Stomach (tissue), 9 donors: ENCODE data around the gene IDH3B. TPM values are rescaled to one million over a fixed set of nuclear protein-coding genes. Genes with fewer than 3 reads are reported as not detected.
"Not testable (repeated sequence)": the region's sequence is repeated elsewhere in the genome, so short reads cannot be mapped to it uniquely, and the experiment has no call there.

ENCODE experiments used
- DNase-seq, 2 donors: peaks; one replicate each; pipeline versions ENCODE4 v3.0.0 to v3.0.0-alpha.2; 2013 to 2019
- H3K27ac ChIP-seq, 5 donors: fragments of 200-600 bp in 4 of 5; sonication (generic) in 4 of 5; one replicate each; pipeline ENCODE4 v1.5.1; 2013 to 2019; ENCODE audit warnings: mild to moderate bottlenecking in 1 of 5, moderate library complexity in 1 of 5
- H3K27me3 ChIP-seq, 3 donors: fragments of 200-600 bp; sonication (generic); one replicate each; pipeline ENCODE4 v1.5.1; 2017 to 2019; ENCODE audit warnings: mixed run types in 1 of 3
- H3K36me3 ChIP-seq, 4 donors: fragments of 200-600 bp; sonication (generic); 1 replicate in 3 of 4; 2 replicates in 1 of 4; pipeline ENCODE4 v1.5.1; 2016 to 2019
- H3K4me1 ChIP-seq, 4 donors: fragments of 200-600 bp; sonication (generic); one replicate each; pipeline ENCODE4 v1.5.1; 2016 to 2019
- H3K4me3 ChIP-seq, 4 donors: fragments of 200-600 bp; sonication (generic) in 3 of 4; one replicate each; pipeline ENCODE4 v1.5.1; 2016 to 2019; ENCODE audit warnings: mild to moderate bottlenecking in 1 of 4
- H3K9me3 ChIP-seq, 4 donors: fragments of 200-600 bp; sonication (generic); one replicate each; pipeline ENCODE4 v1.5.1; 2016 to 2019
- EP300 ChIP-seq: sonication (generic); formaldehyde crosslinking; IDR thresholded peaks from one replicate; pipeline ENCODE4 v1.6.1; 2017; ENCODE audit warnings: antibody characterized with exemption
- POLR2A ChIP-seq, 4 donors: fragments of 450-650 bp; IDR thresholded peaks; one replicate each; pipeline ENCODE4 v1.6.1; 2016; ENCODE audit warnings: antibody characterized with exemption in 4 of 4, control low read depth in 2 of 4, mild to moderate bottlenecking in 1 of 4, moderate library complexity in 1 of 4
- POLR2AphosphoS5 ChIP-seq, 3 donors: sonication (generic); formaldehyde crosslinking; IDR thresholded peaks; one replicate each; pipeline ENCODE4 v1.6.1; 2016; ENCODE audit warnings: antibody characterized with exemption in 3 of 3
- WGBS, 5 donors: extraction: QIAGEN DNeasy Blood & Tissue Kit in 3 of 5; methylation state at CpG; one replicate each; pipeline versions ENCODE4 v1.1.5 to v1.1.7; 2013 to 2018; 5-methylcytosine and 5-hydroxymethylcytosine counted together
- intact Hi-C: fragments of 100-400 bp; cut with DNase I; formaldehyde crosslinking; loops from one replicate; pipeline ENCODE4 v1.15.1; 2023; ENCODE audit warnings: low total_unique reads
- polyA plus RNA-seq, 3 donors: library from polyadenylated mRNA; stranded (reverse); fragments of 200-250 nt; gene quantifications; one replicate each; pipeline ENCODE4 v1.2.3, GENCODE V29; 2013
- total RNA-seq, 5 donors: library from RNA; depleted of rRNA; stranded (reverse); fragments of >200 nt; gene quantifications; one replicate each; pipeline versions ENCODE4 v1.1.0 to v1.2.3, GENCODE V29; 2014 to 2016
- TF ChIP-seq, protein P1 (sequence below), 7 experiments: fragments of 450-650 bp in 4 of 7; fragments of 200-600 bp in 3 of 7; sonication (generic) in 3 of 7; IDR thresholded peaks; one replicate each; pipeline ENCODE4 v1.5.1; 2016 to 2019; ENCODE audit warnings: antibody characterized with exemption in 7 of 7, control low read depth in 2 of 7, mild to moderate bottlenecking in 1 of 7
- donor health status: healthy with polysubstance abuse.
- donor health status: Bipolar disorder and iron deficiency.
- donor health status: healthy.

IDH3B gene
- total and polyA plus RNA-seq, 8 donors, result 1.8 to 134 (median 81.1) TPM

DNA sequence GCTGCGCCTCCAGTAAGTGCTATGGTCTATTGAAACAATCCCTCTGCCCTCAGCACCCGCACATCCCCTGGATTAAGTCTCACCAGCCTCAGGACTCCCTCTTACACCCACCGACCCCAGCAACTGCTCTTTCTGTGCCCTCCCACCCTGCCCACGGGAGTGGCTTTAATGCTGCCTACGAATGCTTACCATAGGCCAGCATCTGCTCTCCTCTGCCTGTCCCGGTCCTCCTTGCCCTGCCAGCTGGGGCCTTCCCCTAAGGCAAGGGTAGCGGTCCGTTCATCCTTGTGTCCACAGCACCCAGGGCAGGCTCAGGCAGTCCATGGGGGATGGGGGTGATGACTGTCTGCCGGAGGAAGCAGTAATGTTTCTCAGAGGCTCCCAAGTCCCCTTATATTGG is 32.6 kb upstream of the IDH3B start:
- intact Hi-C loops, result no loop called here

DNA sequence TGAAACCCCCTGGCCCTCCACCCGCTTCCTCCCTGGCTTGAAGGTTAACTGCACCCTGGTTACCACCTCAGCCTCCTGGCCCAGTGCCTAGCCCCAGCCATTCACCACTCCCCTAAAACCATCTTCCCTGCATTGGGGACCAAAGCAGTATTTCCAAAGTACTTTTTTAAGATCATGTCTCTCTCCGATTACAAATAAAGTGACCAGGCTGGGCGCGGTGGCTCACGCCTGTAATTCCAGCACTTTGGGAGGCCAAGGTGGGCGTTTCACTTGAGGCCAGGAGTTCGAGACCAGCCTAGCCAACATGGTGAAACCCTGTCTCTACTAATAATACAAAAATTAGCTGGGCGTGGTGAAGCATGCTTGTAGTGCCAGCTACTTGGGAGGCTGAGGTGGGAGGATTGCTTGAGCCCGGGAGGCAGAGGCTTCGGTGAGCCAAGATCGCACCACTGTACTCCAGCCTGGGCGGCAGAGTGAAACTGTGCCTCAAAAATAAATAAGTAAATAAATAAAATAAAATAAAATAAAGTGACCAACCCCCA is 32.0 kb upstream of the IDH3B start:
- H3K27me3 ChIP-seq, result peaks cover 0 to 51% (median 17%) of the 10 kb centered on the region in 3 donors
- WGBS, 5 donors, result 92 to 96% (median 95%) methylated on average over 12 of the region's 12 CpGs
- H3K9me3 ChIP-seq, H3K4me3 ChIP-seq, intact Hi-C loops, H3K36me3 ChIP-seq, H3K27ac ChIP-seq: not testable (repeated sequence)
- H3K4me1 ChIP-seq, result peaks cover 9 to 24% (median 19%) of the 10 kb centered on the region in 4 donors
- peak in 1 of 2 donors; percentile 19 for DNase-seq

More for the DNA sequence above, 32.6 kb upstream of the IDH3B start:
- DNase-seq, result peak in 1 of 2 donors; percentile 7
- Histone ChIP-seq H3K4me1 (peaks cover 9 to 22% (median 18%) of the 10 kb centered on the region in 4 donors), H3K36me3 (no peaks in the 10 kb centered on the region), H3K27ac (no peak overlapping the region), H3K27me3 (peaks cover 0 to 55% (median 17%) of the 10 kb centered on the region in 3 donors), H3K4me3 (no peak overlapping the region), H3K9me3 (no peaks in the 10 kb centered on the region)
- TF ChIP-seq EP300, result no peak
- no peak for TF ChIP-seq POLR2AphosphoS5 (IDR thresholded peaks at IDR 0.05)
- no peak for TF ChIP-seq POLR2A (IDR thresholded peaks at IDR 0.05)
- TF ChIP-seq, protein P1, sequence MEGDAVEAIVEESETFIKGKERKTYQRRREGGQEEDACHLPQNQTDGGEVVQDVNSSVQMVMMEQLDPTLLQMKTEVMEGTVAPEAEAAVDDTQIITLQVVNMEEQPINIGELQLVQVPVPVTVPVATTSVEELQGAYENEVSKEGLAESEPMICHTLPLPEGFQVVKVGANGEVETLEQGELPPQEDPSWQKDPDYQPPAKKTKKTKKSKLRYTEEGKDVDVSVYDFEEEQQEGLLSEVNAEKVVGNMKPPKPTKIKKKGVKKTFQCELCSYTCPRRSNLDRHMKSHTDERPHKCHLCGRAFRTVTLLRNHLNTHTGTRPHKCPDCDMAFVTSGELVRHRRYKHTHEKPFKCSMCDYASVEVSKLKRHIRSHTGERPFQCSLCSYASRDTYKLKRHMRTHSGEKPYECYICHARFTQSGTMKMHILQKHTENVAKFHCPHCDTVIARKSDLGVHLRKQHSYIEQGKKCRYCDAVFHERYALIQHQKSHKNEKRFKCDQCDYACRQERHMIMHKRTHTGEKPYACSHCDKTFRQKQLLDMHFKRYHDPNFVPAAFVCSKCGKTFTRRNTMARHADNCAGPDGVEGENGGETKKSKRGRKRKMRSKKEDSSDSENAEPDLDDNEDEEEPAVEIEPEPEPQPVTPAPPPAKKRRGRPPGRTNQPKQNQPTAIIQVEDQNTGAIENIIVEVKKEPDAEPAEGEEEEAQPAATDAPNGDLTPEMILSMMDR (IDR thresholded peaks at IDR 0.05), result no peak
- WGBS, 5 donors, result 86 to 92% (median 89%) methylated on average over 7 to 9 of the region's 9 CpGs

DNA sequence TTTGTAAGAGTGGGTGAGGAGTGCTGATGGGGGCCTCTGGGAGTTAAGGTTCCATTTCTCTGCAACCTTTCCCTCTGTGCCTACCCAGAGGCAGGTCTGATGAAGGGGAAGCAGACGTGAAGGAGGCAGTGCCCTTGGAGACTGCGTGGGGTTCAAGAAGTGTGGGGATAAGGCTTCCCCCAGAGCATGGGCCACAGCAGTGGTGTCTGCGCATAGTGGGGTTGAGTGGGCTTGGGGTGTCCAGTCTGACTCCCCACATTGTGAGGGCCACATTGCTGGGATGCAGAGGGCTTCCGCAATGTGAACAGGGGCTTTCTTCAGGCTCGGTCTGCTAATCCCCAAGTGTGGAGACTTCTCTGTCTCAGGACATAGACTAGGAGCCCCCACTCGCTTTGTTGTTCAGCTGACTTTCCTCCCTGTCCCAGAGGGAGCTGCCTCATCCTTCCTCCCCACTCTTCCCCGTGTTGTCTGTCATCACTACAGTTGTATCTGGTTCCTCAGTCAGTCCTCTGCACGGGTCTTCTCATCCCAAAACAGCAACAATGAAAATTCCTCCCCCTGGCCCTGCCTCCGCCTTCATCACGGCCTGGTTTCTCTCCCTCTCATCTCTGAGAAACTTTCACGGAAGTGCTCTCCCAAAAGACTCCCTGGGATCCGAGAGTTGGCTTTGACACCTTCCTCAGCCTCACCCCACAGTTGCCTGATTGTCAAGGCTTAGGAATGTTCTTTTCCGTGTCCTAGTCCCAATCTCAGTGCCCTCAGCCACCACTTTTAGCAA is 31.4 kb upstream of the IDH3B start:
- intact Hi-C loops, result no loop called here
- H3K27ac ChIP-seq, result no peak overlapping the region
- TF ChIP-seq, protein P1 (IDR thresholded peaks at IDR 0.05), result no peak
- TF ChIP-seq EP300 (no peak), POLR2A (IDR thresholded peaks at IDR 0.05) (no peak), POLR2AphosphoS5 (IDR thresholded peaks at IDR 0.05) (no peak)
- no peaks in the 10 kb centered on the region for H3K36me3 ChIP-seq
- H3K9me3 ChIP-seq, result no peaks in the 10 kb centered on the region
- WGBS, 5 donors, result 85 to 89% (median 87%) methylated on average over 13 of the region's 13 CpGs
- H3K4me1 ChIP-seq, result peaks cover 9 to 24% (median 19%) of the 10 kb centered on the region in 4 donors
- H3K27me3 ChIP-seq, result peaks cover 0 to 49% (median 17%) of the 10 kb centered on the region in 3 donors
- DNase-seq, result peak in 1 of 2 donors; percentile 17
- no peak overlapping the region for H3K4me3 ChIP-seq

DNA sequence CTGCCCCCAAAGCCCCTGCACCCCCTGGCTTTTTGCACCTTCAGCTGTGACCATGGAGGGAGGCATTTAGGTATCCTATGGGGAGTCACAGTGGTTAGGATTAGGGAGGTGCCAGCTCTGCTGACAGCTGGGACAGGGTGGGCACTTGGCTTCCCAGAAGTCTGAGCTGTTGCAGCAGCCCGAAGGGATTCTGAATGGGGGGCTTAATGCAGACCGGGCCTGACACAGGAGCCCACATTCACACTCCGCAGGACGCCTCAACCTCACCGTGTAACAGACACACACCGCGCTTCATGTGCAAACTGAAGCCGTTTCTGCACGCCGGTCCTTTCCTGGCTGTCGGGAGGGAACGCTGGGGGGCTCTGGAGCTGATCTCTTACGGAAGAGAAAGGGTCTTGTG is 30.5 kb upstream of the IDH3B start:
- H3K4me3 ChIP-seq, result no peak overlapping the region
- intact Hi-C loops, result no loop called here
- H3K9me3 ChIP-seq, result no peaks in the 10 kb centered on the region
- peaks cover 0 to 49% (median 17%) of the 10 kb centered on the region in 3 donors for H3K27me3 ChIP-seq
- H3K4me1 ChIP-seq, result peaks cover 9 to 24% (median 19%) of the 10 kb centered on the region in 4 donors
- TF ChIP-seq, protein P1 (IDR thresholded peaks at IDR 0.05), result no peak
- TF ChIP-seq POLR2AphosphoS5 (IDR thresholded peaks at IDR 0.05) (no peak), EP300 (no peak)
- no peak overlapping the region for H3K27ac ChIP-seq
- 69 to 84% (median 77%) methylated on average over 13 of the region's 13 CpGs for WGBS, 5 donors
- DNase-seq, result no peak
- H3K36me3 ChIP-seq, result no peaks in the 10 kb centered on the region
